Neural cell (in vitro differentiated cells): ENCODE measurements around the gene NCR2. TPM values are rescaled to one million over a fixed set of nuclear protein-coding genes. Genes with fewer than 3 reads are reported as not detected.
A peak's percentile ranks its signal among the peaks of the same experiment; 100 is the strongest.

Source experiments
- H2AFZ ChIP-seq: fragments of 200-600, 300-800 bp; sonication (generic), shearing (Covaris generic); 2 replicates; pipeline ENCODE4 v1.6.0; 2014; ENCODE audit warnings: low read depth, mild to moderate bottlenecking, antibody characterized with exemption, low read length, moderate library complexity
- H3F3A ChIP-seq: fragments of 200-600 bp; shearing (Covaris generic); 2 replicates; pipeline ENCODE4 v1.6.1; 2016; ENCODE audit warnings: mild to moderate bottlenecking, moderate library complexity, mixed read lengths, antibody characterized with exemption, low read length; ENCODE audit not compliant: insufficient read depth, poor library complexity, severe bottlenecking
- H3K27ac ChIP-seq: fragments of 200-600, 300-800 bp; sonication (generic), shearing (Covaris generic); 2 replicates; pipeline ENCODE4 v1.5.1; 2014; ENCODE audit warnings: mild to moderate bottlenecking, low read length, moderate library complexity
- H3K27me3 ChIP-seq: fragments of 300-800, 200-600 bp; sonication (generic), shearing (Covaris generic); 2 replicates; pipeline ENCODE4 v1.6.0; 2014; ENCODE audit warnings: mild to moderate bottlenecking, low read depth, low read length, moderate library complexity; ENCODE audit not compliant: insufficient read depth
- H3K36me3 ChIP-seq: fragments of 300-800, 200-600 bp; sonication (generic), shearing (Covaris generic); 2 replicates; pipeline ENCODE4 v1.5.1; 2014; ENCODE audit warnings: mild to moderate bottlenecking, antibody characterized with exemption, low read length, moderate library complexity; ENCODE audit not compliant: insufficient read depth
- H3K4me2 ChIP-seq: fragments of 300-800, 200-600 bp; sonication (generic), shearing (Covaris generic); 2 replicates; pipeline ENCODE4 v1.6.0; 2014; ENCODE audit warnings: mild to moderate bottlenecking, low read length
- H3K4me3 ChIP-seq: fragments of 300-800, 200-600 bp; sonication (generic), shearing (Covaris generic); 2 replicates; pipeline ENCODE4 v1.5.1; 2014; ENCODE audit warnings: mild to moderate bottlenecking, low read length, moderate library complexity
- H3K79me2 ChIP-seq: fragments of 200-600 bp; shearing (Covaris generic); replicated peaks from 2 replicates; pipeline ENCODE4 v1.6.0; 2014; ENCODE audit warnings: mild to moderate bottlenecking, low read length, moderate library complexity; ENCODE audit not compliant: insufficient read depth
- H3K9ac ChIP-seq: fragments of 300-800, 200-600 bp; sonication (generic), shearing (Covaris generic); 2 replicates; pipeline ENCODE4 v1.6.1; 2016; ENCODE audit warnings: mild to moderate bottlenecking, low read length, mixed read lengths
- H3K9me2 ChIP-seq: fragments of 200-600 bp; shearing (Covaris generic); 2 replicates; pipeline ENCODE4 v1.6.1; 2016; ENCODE audit warnings: mild to moderate bottlenecking, low read length, mixed read lengths; ENCODE audit not compliant: insufficient read depth
- H3K9me3 ChIP-seq: fragments of 200-600, 300-800 bp; sonication (generic), shearing (Covaris generic); 2 replicates; pipeline ENCODE4 v1.6.1; 2016; ENCODE audit warnings: mild to moderate bottlenecking, mixed run types, low read length, moderate library complexity, mixed read lengths
- H4K20me1 ChIP-seq: fragments of 200-600 bp; shearing (Covaris generic); 2 replicates; pipeline ENCODE4 v1.6.1; 2016; ENCODE audit warnings: mild to moderate bottlenecking, mixed run types; ENCODE audit not compliant: insufficient read depth
- CTCF ChIP-seq: fragments of 450-650 bp; IDR thresholded peaks from 2 replicates; pipeline ENCODE4 v1.5.1; 2014; ENCODE audit warnings: antibody characterized with exemption, mild to moderate bottlenecking, moderate library complexity; ENCODE audit not compliant: poor library complexity, severe bottlenecking
- EP300 ChIP-seq: fragments of 450-650 bp; conservative IDR thresholded peaks from 2 replicates; pipeline ENCODE4 v1.6.1; 2014; ENCODE audit warnings: antibody characterized with exemption, mild to moderate bottlenecking, moderate library complexity; ENCODE audit not compliant: poor library complexity, severe bottlenecking
- EZH2 ChIP-seq: fragments of 200-600, 300-800 bp; shearing (Covaris generic), sonication (generic); IDR thresholded peaks from 2 replicates; pipeline ENCODE4 v1.6.1; 2014; ENCODE audit warnings: antibody characterized with exemption, low read length, borderline replicate concordance, mild to moderate bottlenecking; ENCODE audit not compliant: insufficient read depth, poor library complexity, severe bottlenecking
- MXI1 ChIP-seq: fragments of 450-650 bp; conservative IDR thresholded peaks from 2 replicates; pipeline ENCODE4 v1.6.1; 2014; ENCODE audit warnings: antibody characterized with exemption, mild to moderate bottlenecking; ENCODE audit not compliant: poor library complexity, severe bottlenecking
- POLR2AphosphoS5 ChIP-seq: IDR thresholded peaks from 2 replicates; pipeline ENCODE4 v1.6.1; 2012
- RAD21 ChIP-seq: fragments of 450-650 bp; conservative IDR thresholded peaks from 2 replicates; pipeline ENCODE4 v1.6.1; 2014; ENCODE audit warnings: antibody characterized with exemption, mild to moderate bottlenecking, moderate library complexity
- REST ChIP-seq: IDR thresholded peaks from 2 replicates; pipeline ENCODE4 v1.6.1; 2012; ENCODE audit warnings: borderline replicate concordance
- SMC3 ChIP-seq: fragments of 450-650 bp; conservative IDR thresholded peaks from 2 replicates; pipeline ENCODE4 v1.6.1; 2014; ENCODE audit warnings: antibody characterized with exemption, mild to moderate bottlenecking, moderate library complexity; ENCODE audit not compliant: poor library complexity
- TAF1 ChIP-seq: IDR thresholded peaks from 2 replicates; pipeline ENCODE4 v1.6.1; 2012; ENCODE audit warnings: low read depth
- polyA plus RNA-seq: library from polyadenylated mRNA; depleted of rRNA; stranded (reverse); fragments of >200 nt; gene quantifications from 2 replicates; pipeline ENCODE4 v1.2.3, GENCODE V29; 2014

The NCR2 gene
- polyA plus RNA-seq, 1 donor from 2014 or later = not detected

- Histone ChIP-seq H3K4me2 (no peak overlapping the region), H3K36me3 (no peaks in the 10 kb centered on the region), H3K27me3 (peaks cover 71% of the 10 kb centered on the region), H3K27ac (peak overlapping the region; percentile 96), H3K9ac (peak overlapping the region; percentile 64), H3K4me3 (peak overlapping the region; percentile 71), H4K20me1 (no peaks in the 10 kb centered on the region), H3K9me2 (no peaks in the 10 kb centered on the region), H3K9me3 (no peaks in the 10 kb centered on the region), H3K79me2 (no peaks in the 10 kb centered on the region), H3F3A (peaks cover 4% of the 10 kb centered on the region), H2AFZ (no peak overlapping the region)
- TF ChIP-seq RAD21 = no peak
- TF ChIP-seq EP300 = no peak
- TF ChIP-seq CTCF = no peak
- no peak for TF ChIP-seq SMC3
- no peak for TF ChIP-seq EZH2
- no peak for TF ChIP-seq POLR2AphosphoS5
- no peak for TF ChIP-seq REST
- no peak for TF ChIP-seq TAF1
- no peak for TF ChIP-seq MXI1
These were observed 40.8 kb downstream of the NCR2 start for GRCh38 chr6:41376176-41376575.

- Histone ChIP-seq H3K27me3 (peaks cover 63% of the 10 kb centered on the region), H3K27ac (peak overlapping the region; percentile 96), H3K4me2 (no peak overlapping the region), H2AFZ (no peak overlapping the region), H4K20me1 (no peaks in the 10 kb centered on the region), H3F3A (peaks cover 4% of the 10 kb centered on the region), H3K9me3 (no peaks in the 10 kb centered on the region), H3K36me3 (no peaks in the 10 kb centered on the region), H3K9ac (no peak overlapping the region), H3K4me3 (no peak overlapping the region), H3K9me2 (no peaks in the 10 kb centered on the region), H3K79me2 (no peaks in the 10 kb centered on the region)
- TF ChIP-seq MXI1 (no peak), POLR2AphosphoS5 (no peak), EZH2 (no peak), SMC3 (no peak), REST (no peak), TAF1 (no peak), EP300 (no peak), CTCF (no peak), RAD21 (no peak)
These were observed 41.7 kb downstream of the NCR2 start for GRCh38 chr6:41377071-41377470.
